Mucosa of rectum (tissue), 2 donors: ENCODE data around the gene TP53I11.

Source experiments
- H3K27ac ChIP-seq, 2 donors: one replicate each; pipeline ENCODE4 v1.7.0; 2013; ENCODE audit warnings: inconsistent platforms in 2 of 2, low read depth in 2 of 2, low read length in 2 of 2
- H3K27me3 ChIP-seq, 2 donors: one replicate each; pipeline ENCODE4 v1.7.0; 2013; ENCODE audit warnings: low read length in 2 of 2; ENCODE audit not compliant: control insufficient read depth in 2 of 2, insufficient read depth in 2 of 2
- H3K36me3 ChIP-seq, 2 donors: one replicate each; pipeline ENCODE4 v1.7.0; 2013; ENCODE audit warnings: low read length in 2 of 2; ENCODE audit not compliant: control insufficient read depth in 2 of 2, insufficient read depth in 2 of 2
- H3K4me1 ChIP-seq, 2 donors: one replicate each; pipeline ENCODE4 v1.7.0; 2013; ENCODE audit warnings: low read length in 2 of 2, mild to moderate bottlenecking in 1 of 2; ENCODE audit not compliant: control insufficient read depth in 2 of 2, insufficient read depth in 2 of 2
- H3K4me3 ChIP-seq, 2 donors: one replicate each; pipeline ENCODE4 v1.7.0; 2013; ENCODE audit warnings: low read length in 2 of 2
- H3K9ac ChIP-seq, 2 donors: one replicate each; pipeline ENCODE4 v1.7.0; 2013; ENCODE audit warnings: low read length in 2 of 2, low read depth in 1 of 2, mild to moderate bottlenecking in 1 of 2
- H3K9me3 ChIP-seq, 2 donors: one replicate each; pipeline ENCODE4 v1.7.0; 2013; ENCODE audit warnings: low read length in 2 of 2; ENCODE audit not compliant: control insufficient read depth in 2 of 2
- donor health status: healthy.
- donor health status: Normal muscosa, but diverticular disease.

Gene TP53I11

DNA sequence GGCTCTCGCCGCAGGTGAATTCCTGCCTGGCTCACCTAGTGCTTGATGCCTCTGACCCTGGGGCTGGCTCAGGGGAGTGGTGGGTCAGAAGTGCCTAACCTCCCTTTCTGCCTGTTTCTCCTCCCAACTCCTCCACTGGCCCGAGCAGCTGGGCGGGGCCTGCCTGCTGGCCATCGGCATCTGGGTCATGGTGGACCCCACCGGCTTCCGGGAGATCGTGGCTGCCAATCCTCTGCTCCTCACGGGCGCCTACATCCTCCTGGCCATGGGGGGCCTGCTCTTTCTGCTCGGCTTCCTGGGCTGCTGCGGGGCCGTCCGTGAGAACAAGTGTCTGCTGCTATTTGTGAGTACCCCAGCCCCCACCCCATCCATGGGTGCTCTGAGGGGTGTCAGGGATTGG lies 41.1 kb downstream of the TP53I11 start:
- H3K36me3 ChIP-seq, result no peaks in the 10 kb centered on the region
- no peak overlapping the region for H3K9ac ChIP-seq
- no peaks in the 10 kb centered on the region for H3K9me3 ChIP-seq
- no peak overlapping the region for H3K4me3 ChIP-seq
- no peak overlapping the region for H3K27ac ChIP-seq
- H3K27me3 ChIP-seq, result no peaks in the 10 kb centered on the region
- peaks cover 3 to 4% of the 10 kb centered on the region in 2 donors for H3K4me1 ChIP-seq

DNA sequence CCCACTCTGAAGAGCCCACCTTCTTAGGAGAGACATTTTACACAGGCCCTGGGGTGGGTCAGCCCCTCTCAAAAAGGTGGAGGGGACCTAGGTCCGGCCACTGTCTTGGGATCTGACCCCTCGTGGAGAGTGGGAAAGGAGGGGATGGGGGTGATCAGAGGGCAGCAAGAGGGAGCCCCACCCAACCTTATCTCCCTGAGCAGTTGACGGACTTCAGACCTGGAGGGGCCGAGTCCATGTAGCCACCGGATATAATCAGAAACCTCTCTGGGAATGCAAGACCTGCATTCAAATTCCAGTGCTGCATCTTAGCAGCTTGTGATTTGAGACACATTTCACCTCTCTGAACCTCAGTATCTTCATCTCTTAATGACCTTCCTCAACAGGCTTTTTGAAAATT lies 44.0 kb downstream of the TP53I11 start:
- H3K4me3 ChIP-seq, result no peak overlapping the region
- H3K9me3 ChIP-seq, result no peaks in the 10 kb centered on the region
- no peaks in the 10 kb centered on the region for H3K27me3 ChIP-seq
- H3K4me1 ChIP-seq, result peaks cover 3 to 4% of the 10 kb centered on the region in 2 donors
- no peaks in the 10 kb centered on the region for H3K36me3 ChIP-seq
- H3K27ac ChIP-seq, result no peak overlapping the region
- no peak overlapping the region for H3K9ac ChIP-seq

DNA sequence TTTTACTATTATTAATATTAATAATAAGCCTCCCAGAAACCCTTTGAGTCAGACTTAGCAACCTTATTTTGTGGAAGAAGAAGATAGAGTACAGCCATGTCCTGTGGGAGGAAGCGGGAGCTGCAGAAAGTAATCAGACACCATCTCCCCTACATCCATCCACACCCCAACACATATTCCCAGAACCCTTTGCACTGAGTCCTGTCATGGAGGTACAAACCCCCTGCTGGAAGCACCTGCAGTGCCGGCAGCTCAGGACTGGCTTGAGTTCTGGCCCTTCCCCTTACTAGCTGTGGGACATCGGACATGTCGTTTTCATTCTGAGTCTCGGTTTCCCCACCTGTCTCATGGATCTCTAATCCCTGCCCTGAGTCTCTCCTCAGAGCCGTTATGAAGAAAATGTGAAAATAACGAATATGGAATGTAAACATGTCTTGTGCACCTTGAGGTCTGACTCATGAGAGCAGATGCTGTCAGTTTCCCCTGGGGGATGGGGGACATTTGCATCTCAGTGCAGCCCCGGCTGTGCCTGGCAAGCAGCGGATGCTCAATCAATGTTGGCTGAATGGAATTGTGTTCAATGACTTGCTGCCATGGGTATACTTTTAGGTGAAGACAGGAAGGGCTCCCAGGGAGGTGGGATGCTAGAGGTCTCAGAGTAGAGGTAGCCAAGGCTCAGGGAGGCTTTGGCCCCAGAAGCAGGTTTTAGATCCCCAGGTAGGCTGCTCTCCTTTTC lies 45.4 kb downstream of the TP53I11 start:
- H3K27me3 ChIP-seq, result no peaks in the 10 kb centered on the region
- no peaks in the 10 kb centered on the region for H3K36me3 ChIP-seq
- H3K4me1 ChIP-seq, result no peaks in the 10 kb centered on the region
- no peak overlapping the region for H3K4me3 ChIP-seq
- no peak overlapping the region for H3K9ac ChIP-seq
- H3K27ac ChIP-seq, result no peak overlapping the region
- H3K9me3 ChIP-seq, result no peaks in the 10 kb centered on the region

DNA sequence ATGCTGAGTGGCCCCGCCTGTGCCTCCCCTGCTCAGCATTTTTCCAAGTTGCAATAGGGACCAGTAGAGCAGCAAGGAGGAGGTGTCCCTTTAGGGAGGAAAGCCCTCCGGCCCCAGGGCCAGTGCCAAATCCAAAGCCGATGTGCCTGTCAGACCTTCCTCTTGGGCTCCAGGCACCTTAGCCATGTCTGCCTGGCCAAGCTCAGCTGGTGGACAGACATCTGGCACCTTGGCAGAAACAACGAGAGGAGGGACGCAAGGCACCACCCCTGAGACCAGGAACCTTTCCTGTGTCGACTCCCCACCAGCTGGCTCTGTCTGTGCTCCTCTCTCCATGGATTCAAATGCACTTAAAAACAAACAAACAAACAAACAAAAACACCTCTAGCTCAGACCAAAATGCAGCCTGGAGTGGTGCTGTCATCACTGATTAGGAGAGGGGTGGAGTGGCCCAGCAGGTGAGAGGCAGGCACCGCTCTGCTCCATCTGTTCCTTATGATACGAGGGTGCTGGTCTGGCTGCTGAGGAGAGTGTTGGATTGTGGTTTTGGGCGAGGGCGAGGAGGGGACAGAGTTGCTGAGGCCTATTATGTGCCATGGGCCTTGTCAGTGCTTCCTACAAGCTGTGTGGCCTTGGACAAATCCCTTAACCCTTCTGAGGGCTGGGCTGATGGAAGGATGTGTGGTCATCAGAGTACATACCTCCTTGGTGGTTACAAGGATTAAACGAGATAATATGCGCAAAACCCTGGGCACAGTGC lies 46.2 kb downstream of the TP53I11 start:
- H3K4me1 ChIP-seq, result no peaks in the 10 kb centered on the region
- no peaks in the 10 kb centered on the region for H3K9me3 ChIP-seq
- H3K36me3 ChIP-seq, result no peaks in the 10 kb centered on the region
- H3K27ac ChIP-seq, result no peak overlapping the region
- H3K9ac ChIP-seq, result no peak overlapping the region
- no peaks in the 10 kb centered on the region for H3K27me3 ChIP-seq
- H3K4me3 ChIP-seq, result no peak overlapping the region

DNA sequence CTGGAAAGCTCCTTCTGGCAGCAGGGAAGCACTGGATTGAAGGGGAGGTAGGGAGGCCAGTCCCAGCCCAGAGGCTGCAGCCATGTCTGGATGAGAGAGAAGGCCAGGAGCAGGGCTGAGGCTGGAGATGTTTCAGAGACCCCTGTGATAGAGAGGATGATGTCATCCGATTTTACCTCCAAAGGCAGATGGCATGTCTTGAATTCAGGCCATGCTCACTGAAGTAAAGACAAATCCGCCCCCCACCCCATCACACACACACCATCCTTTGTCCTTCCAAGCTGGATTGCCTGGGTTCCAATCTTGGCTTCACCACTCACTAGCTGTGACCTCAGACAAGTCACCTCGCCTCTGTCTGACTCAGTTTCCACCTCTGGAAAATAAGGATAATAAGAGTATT lies 47.2 kb downstream of the TP53I11 start:
- Histone ChIP-seq H3K9me3 (peaks cover 0 to 2% of the 10 kb centered on the region in 2 donors), H3K27ac (no peak overlapping the region), H3K9ac (no peak overlapping the region), H3K4me1 (no peaks in the 10 kb centered on the region), H3K4me3 (no peak overlapping the region), H3K36me3 (no peaks in the 10 kb centered on the region), H3K27me3 (no peaks in the 10 kb centered on the region)

DNA sequence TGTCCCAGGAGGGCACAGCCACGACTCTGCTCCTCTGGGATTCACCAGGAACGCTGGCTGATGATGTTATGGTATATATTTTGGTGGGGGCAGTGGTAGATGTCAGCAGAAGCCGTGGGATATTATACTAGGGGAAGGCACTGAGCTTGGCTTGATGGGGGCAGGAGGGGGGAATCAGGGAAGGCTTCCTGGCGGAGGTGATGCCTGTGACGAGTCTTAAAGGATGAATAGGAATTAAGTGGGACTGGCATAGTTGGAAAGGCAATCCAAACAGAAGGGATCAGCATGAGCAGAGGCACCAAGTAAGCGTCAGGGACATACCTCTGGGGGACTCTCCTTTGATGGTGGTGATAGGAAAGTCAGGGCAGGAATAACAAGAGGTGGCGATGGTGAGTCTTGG lies 47.6 kb downstream of the TP53I11 start:
- no peak overlapping the region for H3K4me3 ChIP-seq
- H3K4me1 ChIP-seq, result no peaks in the 10 kb centered on the region
- no peak overlapping the region for H3K27ac ChIP-seq
- H3K27me3 ChIP-seq, result no peaks in the 10 kb centered on the region
- peaks cover 0 to 2% of the 10 kb centered on the region in 2 donors for H3K9me3 ChIP-seq
- H3K36me3 ChIP-seq, result no peaks in the 10 kb centered on the region
- H3K9ac ChIP-seq, result no peak overlapping the region

DNA sequence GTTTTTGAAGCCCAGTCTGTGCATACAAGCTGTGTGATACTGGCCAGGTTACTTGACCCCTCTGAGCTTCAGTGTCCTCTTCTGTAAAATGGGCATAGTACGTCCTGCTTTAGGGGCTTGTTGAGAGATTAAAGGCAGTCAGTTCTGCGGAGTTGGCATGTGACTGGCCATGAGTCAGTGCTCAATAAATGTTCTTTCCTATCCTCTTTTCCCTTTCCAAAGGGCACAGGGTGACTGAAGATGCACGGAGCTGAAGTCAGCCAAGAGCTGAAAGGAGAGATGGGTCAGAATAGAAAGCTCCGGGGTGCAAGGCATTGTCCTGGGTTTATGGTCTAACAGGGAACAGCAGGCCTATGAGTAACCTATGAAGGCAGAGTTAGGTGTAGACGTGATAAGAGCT lies 48.9 kb downstream of the TP53I11 start:
- H3K27me3 ChIP-seq, result no peaks in the 10 kb centered on the region
- H3K36me3 ChIP-seq, result no peaks in the 10 kb centered on the region
- H3K9me3 ChIP-seq, result peaks cover 0 to 2% of the 10 kb centered on the region in 2 donors
- no peak overlapping the region for H3K4me3 ChIP-seq
- H3K4me1 ChIP-seq, result no peaks in the 10 kb centered on the region
- H3K9ac ChIP-seq, result no peak overlapping the region
- H3K27ac ChIP-seq, result no peak overlapping the region

DNA sequence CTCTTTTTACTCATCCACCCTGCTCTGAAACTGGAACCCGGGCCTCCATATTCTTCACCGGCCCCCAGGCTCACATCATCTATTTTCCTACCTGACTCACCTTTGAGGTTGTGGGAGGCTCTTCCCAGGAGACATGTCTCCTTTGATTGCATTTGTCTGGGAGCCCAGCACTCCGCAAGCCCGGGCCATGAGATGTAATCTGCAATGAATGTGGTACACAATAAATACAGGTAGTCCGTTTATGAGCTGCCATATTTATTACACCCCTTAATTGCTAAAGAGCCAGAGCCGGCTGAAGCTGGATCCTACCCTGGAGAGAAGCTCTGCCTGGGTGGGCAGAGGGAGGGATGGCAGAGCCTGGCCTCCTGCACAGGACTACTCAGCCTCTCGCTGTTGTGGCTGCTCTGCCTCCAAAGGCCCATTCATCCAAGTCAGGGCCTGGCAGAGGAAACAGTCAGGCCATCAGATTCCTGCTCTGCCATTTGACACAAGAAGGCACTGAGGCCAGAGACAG lies 49.5 kb downstream of the TP53I11 start:
- H3K9ac ChIP-seq, result no peak overlapping the region
- no peaks in the 10 kb centered on the region for H3K27me3 ChIP-seq

DNA sequence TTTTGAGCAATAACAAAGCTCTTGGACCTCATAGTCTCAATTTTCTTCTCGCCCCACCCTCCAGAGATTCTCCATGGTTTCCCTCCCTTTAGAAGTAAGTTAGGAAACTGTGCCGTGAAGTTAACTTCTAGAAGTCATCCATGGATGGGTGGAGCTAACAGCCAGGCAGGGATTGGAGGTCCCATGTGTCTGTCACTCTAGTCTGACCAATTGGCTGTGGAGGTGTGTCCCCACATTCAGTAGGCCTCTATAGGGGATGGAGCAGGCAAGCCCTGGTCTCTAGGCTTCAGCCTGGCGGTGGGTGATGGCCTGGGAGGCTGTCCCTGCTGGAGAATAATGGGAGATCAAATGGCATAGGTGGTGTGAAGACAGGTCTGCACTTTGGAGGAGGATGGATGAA lies 50.7 kb downstream of the TP53I11 start:
- Histone ChIP-seq H3K4me1 (no peaks in the 10 kb centered on the region), H3K9me3 (peaks cover 0 to 2% of the 10 kb centered on the region in 2 donors), H3K36me3 (no peaks in the 10 kb centered on the region), H3K27me3 (no peaks in the 10 kb centered on the region), H3K4me3 (no peak overlapping the region), H3K9ac (no peak overlapping the region), H3K27ac (no peak overlapping the region)

More for the DNA sequence above, 49.5 kb downstream of the TP53I11 start:
- no peaks in the 10 kb centered on the region for H3K36me3 ChIP-seq
- peaks cover 0 to 2% of the 10 kb centered on the region in 2 donors for H3K9me3 ChIP-seq
- no peak overlapping the region for H3K4me3 ChIP-seq
- no peaks in the 10 kb centered on the region for H3K4me1 ChIP-seq
- no peak overlapping the region for H3K27ac ChIP-seq

DNA sequence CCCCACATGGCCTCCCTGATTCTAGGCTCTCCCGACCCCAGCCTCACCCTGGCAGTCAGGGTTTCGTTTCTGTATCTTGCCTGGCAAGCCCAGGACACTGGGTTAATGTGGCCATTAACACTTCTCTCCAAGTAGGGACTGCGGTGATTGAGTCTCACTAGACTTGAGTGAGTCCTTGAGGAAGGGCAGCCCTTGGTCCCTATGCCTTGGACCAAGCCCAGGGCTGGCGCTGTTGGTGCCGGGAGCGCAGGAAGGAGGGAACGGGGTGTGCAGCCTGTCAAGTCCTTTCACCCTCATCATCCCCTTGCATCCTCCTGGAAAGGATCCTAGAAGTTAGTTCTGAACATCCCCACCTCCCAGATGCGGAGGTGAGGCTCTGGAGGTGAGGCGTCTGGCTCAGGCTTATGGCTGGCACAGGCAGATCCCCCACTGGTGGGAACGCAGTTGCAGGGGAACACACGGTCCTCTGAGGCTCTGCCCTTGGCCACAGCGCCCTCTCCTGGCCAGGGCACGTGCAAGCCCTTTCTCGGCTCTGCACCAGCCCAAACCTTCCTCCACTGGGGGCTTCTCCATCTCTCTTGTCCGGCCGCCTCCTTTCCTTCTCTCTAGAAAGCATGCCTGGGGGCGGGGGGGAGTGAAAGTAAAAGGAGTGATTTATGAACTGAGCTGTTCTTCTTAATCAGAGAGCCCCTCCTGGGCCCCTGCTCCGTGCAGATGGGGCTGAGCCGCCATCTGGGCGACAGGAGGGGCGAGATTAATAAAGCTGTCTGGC lies 56.7 kb downstream of the TP53I11 start:
- H3K4me1 ChIP-seq, result no peaks in the 10 kb centered on the region
- no peak overlapping the region for H3K4me3 ChIP-seq
- H3K9me3 ChIP-seq, result peaks cover 0 to 2% of the 10 kb centered on the region in 2 donors
- H3K27me3 ChIP-seq, result peaks cover 0 to 2% of the 10 kb centered on the region in 2 donors
- H3K36me3 ChIP-seq, result no peaks in the 10 kb centered on the region
- no peak overlapping the region for H3K9ac ChIP-seq
- peak overlapping the region; percentile 7 to 23 for H3K27ac ChIP-seq
